Lower leg skin (tissue), 3 donors: Measurements from ENCODE around the gene GRM8.

ENCODE experiments used
- POLR2A ChIP-seq, 2 donors: fragments of 450-650 bp; IDR thresholded peaks; one replicate each; pipeline ENCODE4 v1.6.1; 2016 to 2017; ENCODE audit warnings: antibody characterized with exemption in 2 of 2, mild to moderate bottlenecking in 1 of 2, moderate library complexity in 1 of 2
- TF ChIP-seq, protein P1 (sequence below), 3 donors: fragments of 450-650 bp; IDR thresholded peaks; one replicate each; pipeline ENCODE4 v1.5.1; 2016; ENCODE audit warnings: antibody characterized with exemption in 3 of 3, mild to moderate bottlenecking in 3 of 3, moderate library complexity in 2 of 3

DNA sequence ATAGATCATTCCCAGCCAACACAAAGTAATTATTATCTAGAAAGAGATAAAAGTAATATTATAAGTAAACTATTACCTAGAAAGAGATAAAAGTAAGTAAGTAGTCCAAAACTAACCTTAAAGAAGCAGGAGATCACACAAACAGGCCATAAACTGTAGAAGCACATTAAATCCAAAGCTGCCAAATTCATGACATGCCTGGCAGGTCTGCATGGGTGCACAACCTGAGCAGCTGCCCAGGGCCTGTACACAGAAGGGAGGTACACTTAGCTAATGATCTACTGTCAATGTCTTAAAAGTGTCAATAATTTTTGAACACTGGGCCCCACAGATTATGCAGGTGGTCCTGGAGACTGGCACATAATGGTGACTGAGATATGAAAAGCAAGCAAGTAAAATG is 196.5 kb downstream of the GRM8 start:
- TF ChIP-seq, protein P1, sequence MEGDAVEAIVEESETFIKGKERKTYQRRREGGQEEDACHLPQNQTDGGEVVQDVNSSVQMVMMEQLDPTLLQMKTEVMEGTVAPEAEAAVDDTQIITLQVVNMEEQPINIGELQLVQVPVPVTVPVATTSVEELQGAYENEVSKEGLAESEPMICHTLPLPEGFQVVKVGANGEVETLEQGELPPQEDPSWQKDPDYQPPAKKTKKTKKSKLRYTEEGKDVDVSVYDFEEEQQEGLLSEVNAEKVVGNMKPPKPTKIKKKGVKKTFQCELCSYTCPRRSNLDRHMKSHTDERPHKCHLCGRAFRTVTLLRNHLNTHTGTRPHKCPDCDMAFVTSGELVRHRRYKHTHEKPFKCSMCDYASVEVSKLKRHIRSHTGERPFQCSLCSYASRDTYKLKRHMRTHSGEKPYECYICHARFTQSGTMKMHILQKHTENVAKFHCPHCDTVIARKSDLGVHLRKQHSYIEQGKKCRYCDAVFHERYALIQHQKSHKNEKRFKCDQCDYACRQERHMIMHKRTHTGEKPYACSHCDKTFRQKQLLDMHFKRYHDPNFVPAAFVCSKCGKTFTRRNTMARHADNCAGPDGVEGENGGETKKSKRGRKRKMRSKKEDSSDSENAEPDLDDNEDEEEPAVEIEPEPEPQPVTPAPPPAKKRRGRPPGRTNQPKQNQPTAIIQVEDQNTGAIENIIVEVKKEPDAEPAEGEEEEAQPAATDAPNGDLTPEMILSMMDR (IDR thresholded peaks at IDR 0.05): no peak
- TF ChIP-seq POLR2A (IDR thresholded peaks at IDR 0.05): no peak
